ENCODE data around the gene C1QTNF8. TPM values are rescaled to one million over a fixed set of nuclear protein-coding genes. Genes with fewer than 3 reads are reported as not detected.

C1QTNF8 gene
- total RNA-seq, 1 experiment from 2014 or later, result not detected

DNA sequence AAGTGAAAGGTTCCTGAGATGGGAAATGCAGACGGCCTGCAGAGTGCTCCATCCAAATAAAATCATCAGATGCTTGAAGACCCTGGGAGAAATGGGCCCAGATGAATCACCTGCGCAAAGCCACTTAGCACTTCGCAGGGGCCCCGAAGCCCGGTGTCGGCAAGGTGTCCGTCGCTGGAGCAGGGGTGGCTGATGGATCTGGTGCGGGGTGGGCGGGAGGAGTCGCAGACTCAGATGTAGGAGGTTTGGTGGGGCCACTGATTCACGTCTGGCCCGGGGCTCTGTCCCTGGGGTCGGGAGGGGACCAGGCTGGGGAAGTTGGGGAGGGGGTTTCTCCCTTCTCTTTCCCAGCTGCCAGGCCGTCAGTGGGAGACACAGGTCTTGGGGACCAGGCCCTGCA lies 45.1 kb downstream of the C1QTNF8 start:
- ATAC-seq (no peak), DNase-seq (no peak)
- Histone ChIP-seq H3K9me3 (ENCODE audit: low read length) (no peaks in the 10 kb centered on the region), H3K79me2 (ENCODE audit: low read length) (no peaks in the 10 kb centered on the region), H3K27me3 (ENCODE audit: low read length) (no peaks in the 10 kb centered on the region), H3K4me1 (ENCODE audit: insufficient read depth, low read length) (no peaks in the 10 kb centered on the region), H3K4me2 (ENCODE audit: low read length) (no peak overlapping the region), H3K9ac (ENCODE audit: low read length) (no peak overlapping the region), H3K4me3 (ENCODE audit: low read length) (no peak overlapping the region), H2AFZ (ENCODE audit: low read length) (no peak overlapping the region), H3K9me2 (replicated peaks; ENCODE audit: low read length) (no peaks in the 10 kb centered on the region), H3K27ac (ENCODE audit: low read length) (no peak overlapping the region), H3K36me3 (ENCODE audit: low read depth, low read length) (no peaks in the 10 kb centered on the region), H4K20me1 (ENCODE audit: low read length) (no peaks in the 10 kb centered on the region), H3F3A (ENCODE audit: low read length, unreplicated experiment) (no peaks in the 10 kb centered on the region)
- TF ChIP-seq, protein P1, sequence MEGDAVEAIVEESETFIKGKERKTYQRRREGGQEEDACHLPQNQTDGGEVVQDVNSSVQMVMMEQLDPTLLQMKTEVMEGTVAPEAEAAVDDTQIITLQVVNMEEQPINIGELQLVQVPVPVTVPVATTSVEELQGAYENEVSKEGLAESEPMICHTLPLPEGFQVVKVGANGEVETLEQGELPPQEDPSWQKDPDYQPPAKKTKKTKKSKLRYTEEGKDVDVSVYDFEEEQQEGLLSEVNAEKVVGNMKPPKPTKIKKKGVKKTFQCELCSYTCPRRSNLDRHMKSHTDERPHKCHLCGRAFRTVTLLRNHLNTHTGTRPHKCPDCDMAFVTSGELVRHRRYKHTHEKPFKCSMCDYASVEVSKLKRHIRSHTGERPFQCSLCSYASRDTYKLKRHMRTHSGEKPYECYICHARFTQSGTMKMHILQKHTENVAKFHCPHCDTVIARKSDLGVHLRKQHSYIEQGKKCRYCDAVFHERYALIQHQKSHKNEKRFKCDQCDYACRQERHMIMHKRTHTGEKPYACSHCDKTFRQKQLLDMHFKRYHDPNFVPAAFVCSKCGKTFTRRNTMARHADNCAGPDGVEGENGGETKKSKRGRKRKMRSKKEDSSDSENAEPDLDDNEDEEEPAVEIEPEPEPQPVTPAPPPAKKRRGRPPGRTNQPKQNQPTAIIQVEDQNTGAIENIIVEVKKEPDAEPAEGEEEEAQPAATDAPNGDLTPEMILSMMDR (conservative IDR thresholded peaks at IDR 0.05; ENCODE audit: low read depth, low read length), result no peak
- TF ChIP-seq EZH2phosphoT487 (IDR thresholded peaks at IDR 0.05; ENCODE audit: borderline replicate concordance, low read length) (no peak), EZH2 (IDR thresholded peaks at IDR 0.05; ENCODE audit: low read length, unreplicated experiment) (no peak)
- CTCF ChIA-PET, result no interaction called here
- intact Hi-C loops (cut with micrococcal nuclease), result no loop called here
- POLR2A ChIA-PET (ENCODE audit: unreplicated experiment), result no interaction called here
- no TSS peak for BruUV-seq (replicated peaks)

DNA sequence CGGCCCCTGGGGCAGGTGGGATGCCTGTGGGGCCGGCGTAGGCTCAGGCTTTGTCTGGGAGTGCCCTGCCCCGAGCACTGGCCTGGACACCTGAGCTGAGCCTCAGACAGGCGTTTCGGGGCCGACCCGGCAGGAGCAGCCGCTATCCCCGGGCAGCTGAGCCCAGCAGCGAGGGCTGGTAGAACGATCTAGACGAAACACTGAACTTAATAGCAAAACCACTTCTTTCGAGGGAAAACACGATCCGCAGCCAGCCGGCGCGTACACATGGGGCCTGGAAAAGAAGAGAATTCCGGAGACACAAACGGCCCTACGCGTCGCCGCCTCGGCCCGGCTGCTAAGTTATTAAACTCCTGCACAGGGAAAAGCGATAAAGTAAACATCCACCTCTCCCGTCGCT lies 45.5 kb downstream of the C1QTNF8 start:
- Histone ChIP-seq H3K4me3 (ENCODE audit: low read length) (no peak overlapping the region), H3K9ac (ENCODE audit: low read length) (no peak overlapping the region), H3K9me2 (replicated peaks; ENCODE audit: low read length) (no peaks in the 10 kb centered on the region), H3K4me1 (ENCODE audit: insufficient read depth, low read length) (no peaks in the 10 kb centered on the region), H3K4me2 (ENCODE audit: low read length) (no peak overlapping the region), H3K27me3 (ENCODE audit: low read length) (no peaks in the 10 kb centered on the region), H3K36me3 (ENCODE audit: low read depth, low read length) (no peaks in the 10 kb centered on the region), H3K79me2 (ENCODE audit: low read length) (no peaks in the 10 kb centered on the region), H3K9me3 (ENCODE audit: low read length) (no peaks in the 10 kb centered on the region), H3F3A (ENCODE audit: low read length, unreplicated experiment) (no peaks in the 10 kb centered on the region), H2AFZ (ENCODE audit: low read length) (no peak overlapping the region), H3K27ac (ENCODE audit: low read length) (no peak overlapping the region), H4K20me1 (ENCODE audit: low read length) (no peaks in the 10 kb centered on the region)
- intact Hi-C loops (cut with micrococcal nuclease), result no loop called here
- no peak for ATAC-seq
- TF ChIP-seq, protein P1 (conservative IDR thresholded peaks at IDR 0.05; ENCODE audit: low read depth, low read length), result no peak
- TF ChIP-seq EZH2phosphoT487 (IDR thresholded peaks at IDR 0.05; ENCODE audit: borderline replicate concordance, low read length) (no peak), EZH2 (IDR thresholded peaks at IDR 0.05; ENCODE audit: low read length, unreplicated experiment) (no peak)
- DNase-seq, result no peak
- CTCF ChIA-PET, result no interaction called here
- POLR2A ChIA-PET (ENCODE audit: unreplicated experiment), result no interaction called here
- no TSS peak for BruUV-seq (replicated peaks)

DNA sequence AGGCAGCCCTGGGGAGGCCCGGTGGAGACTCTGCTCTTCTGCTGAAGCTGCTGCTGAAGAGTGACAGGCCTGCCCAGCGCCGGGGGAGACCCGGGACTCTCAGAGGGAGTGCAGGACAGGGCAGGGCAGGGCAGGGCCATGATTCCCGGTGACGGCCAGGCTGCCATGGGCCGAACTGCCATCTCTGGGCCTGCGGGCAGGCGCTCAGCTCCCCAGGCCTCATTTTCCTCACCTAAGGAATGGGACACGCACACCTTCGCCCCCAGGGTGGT lies 46.1 kb downstream of the C1QTNF8 start:
- H3K9ac ChIP-seq (ENCODE audit: low read length), result no peak overlapping the region
- no peaks in the 10 kb centered on the region for H3K36me3 ChIP-seq (ENCODE audit: low read depth, low read length)
- no peaks in the 10 kb centered on the region for H3K79me2 ChIP-seq (ENCODE audit: low read length)
- TF ChIP-seq EZH2 (IDR thresholded peaks at IDR 0.05; ENCODE audit: low read length, unreplicated experiment), result no peak
- TF ChIP-seq, protein P1 (conservative IDR thresholded peaks at IDR 0.05; ENCODE audit: low read depth, low read length), result no peak
- no peak for TF ChIP-seq EZH2phosphoT487 (IDR thresholded peaks at IDR 0.05; ENCODE audit: borderline replicate concordance, low read length)
- no peaks in the 10 kb centered on the region for H3F3A ChIP-seq (ENCODE audit: low read length, unreplicated experiment)
- H4K20me1 ChIP-seq (ENCODE audit: low read length), result no peaks in the 10 kb centered on the region
- ATAC-seq (no peak), DNase-seq (no peak)
- H3K27me3 ChIP-seq (ENCODE audit: low read length), result no peaks in the 10 kb centered on the region
- no peak overlapping the region for H3K4me2 ChIP-seq (ENCODE audit: low read length)
- no TSS peak for BruUV-seq (replicated peaks)
- H3K4me3 ChIP-seq (ENCODE audit: low read length), result no peak overlapping the region
- no peaks in the 10 kb centered on the region for H3K4me1 ChIP-seq (ENCODE audit: insufficient read depth, low read length)
- ChIA-PET POLR2A (ENCODE audit: unreplicated experiment) (no interaction called here), CTCF (no interaction called here)
- no peaks in the 10 kb centered on the region for H3K9me3 ChIP-seq (ENCODE audit: low read length)
- no peak overlapping the region for H2AFZ ChIP-seq (ENCODE audit: low read length)
- intact Hi-C loops (cut with micrococcal nuclease), result no loop called here
- H3K9me2 ChIP-seq (replicated peaks; ENCODE audit: low read length), result no peaks in the 10 kb centered on the region
- H3K27ac ChIP-seq (ENCODE audit: low read length), result no peak overlapping the region
